ENCODE results near the gene ARHGEF4.

The ARHGEF4 gene

DNA sequence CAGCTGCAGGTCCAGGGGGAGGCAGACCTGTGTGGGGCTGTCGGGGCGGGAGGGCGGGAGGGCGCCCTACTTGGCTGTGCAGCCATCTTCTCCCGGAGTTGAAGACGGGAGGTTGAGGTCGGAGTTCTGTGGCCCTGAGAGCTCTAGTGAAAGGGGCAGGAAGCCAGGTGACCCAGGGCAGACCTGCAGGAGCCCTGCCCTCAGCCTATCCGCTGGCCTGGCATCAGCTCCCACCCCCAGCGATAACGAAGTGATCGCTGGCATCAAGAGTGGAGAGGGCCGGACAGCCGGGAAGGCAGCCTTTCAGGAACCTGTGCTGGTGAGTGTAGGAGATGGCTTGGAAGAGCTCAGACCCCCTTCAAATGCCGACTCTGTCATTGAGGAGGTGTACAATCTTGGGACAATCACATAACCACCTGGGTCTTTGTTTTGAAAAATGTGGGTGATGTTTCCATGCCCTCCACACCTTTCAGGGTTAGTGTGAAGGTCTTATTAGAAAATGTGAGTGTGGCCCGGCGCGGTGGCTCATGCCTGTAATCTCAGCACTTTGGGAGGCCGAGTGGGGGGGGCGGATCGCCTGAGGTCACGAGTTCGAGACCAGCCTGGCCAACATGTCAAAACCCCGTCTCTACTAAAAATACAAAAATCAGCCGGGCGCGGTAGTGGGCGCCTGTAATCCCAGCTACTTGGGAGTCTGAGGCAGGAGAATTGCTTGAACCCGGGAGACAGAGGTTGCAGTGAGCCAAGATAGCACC lies 1.3 kb downstream of the ARHGEF4 start:
- H3K4me3 Mint-ChIP-seq: no peak overlapping the region
- DNase-seq: no peak
- H3K27me3 Mint-ChIP-seq: peaks cover 89% of the 10 kb centered on the region

DNA sequence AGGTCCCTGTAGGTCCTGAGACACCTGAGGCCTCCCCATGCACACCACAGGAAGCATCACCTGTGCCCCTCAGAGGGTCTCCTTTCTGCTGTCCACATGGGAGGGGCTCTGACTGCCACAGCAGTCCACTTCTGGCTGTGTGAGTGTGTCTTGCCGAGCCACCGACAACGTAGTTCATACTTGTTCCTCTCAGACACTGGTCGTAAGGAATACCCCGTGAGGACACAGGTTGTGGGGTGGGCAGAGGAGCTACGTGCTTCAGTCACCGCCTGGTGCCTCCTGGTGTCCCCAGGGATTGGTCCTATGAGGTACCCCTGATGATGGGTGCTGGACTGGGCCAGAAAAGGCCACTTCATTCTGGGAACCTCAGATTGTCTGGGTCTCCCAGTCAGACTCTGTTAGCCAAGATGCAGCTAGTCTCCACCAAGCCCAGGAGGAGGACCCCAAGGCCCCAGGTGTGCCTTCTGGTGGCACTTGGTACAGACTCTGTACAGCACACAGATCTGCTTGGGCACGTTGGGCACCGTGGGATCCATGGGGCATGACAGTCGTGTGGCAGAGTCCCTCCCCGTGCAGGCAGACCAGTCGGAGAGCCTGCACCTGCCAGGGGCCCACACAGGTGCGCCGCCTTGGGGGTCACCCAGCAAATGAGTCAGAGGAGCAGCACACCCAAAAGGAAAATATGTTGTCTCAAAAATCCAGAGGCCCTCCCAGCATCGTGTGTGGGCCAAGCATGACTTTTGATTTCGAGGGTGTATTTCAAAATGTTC lies 2.5 kb downstream of the ARHGEF4 start:
- H3K4me3 Mint-ChIP-seq: no peak overlapping the region
- DNase-seq (no peak), ATAC-seq (peak; percentile 11)
- H3K9me3 Mint-ChIP-seq: no peaks in the 10 kb centered on the region
- peak overlapping the region in 1 of 2 donors; percentile 63 for H3K27ac Mint-ChIP-seq
- no peaks in the 10 kb centered on the region for H3K4me1 Mint-ChIP-seq
- peaks cover 90% of the 10 kb centered on the region for H3K27me3 Mint-ChIP-seq

More for the DNA sequence above, 1.3 kb downstream of the ARHGEF4 start:
- Mint-ChIP-seq H3K4me1 (no peaks in the 10 kb centered on the region), H3K27ac (no peak overlapping the region), H3K9me3 (no peaks in the 10 kb centered on the region)
- no peak for ATAC-seq

- H3K27me3 Mint-ChIP-seq: peaks cover 76% of the 10 kb centered on the region
- H3K27ac Mint-ChIP-seq: no peak overlapping the region
- no peaks in the 10 kb centered on the region for H3K4me1 Mint-ChIP-seq
- H3K9me3 Mint-ChIP-seq: no peaks in the 10 kb centered on the region
- no peak overlapping the region for H3K4me3 Mint-ChIP-seq
- DNase-seq: no peak
- no peak for ATAC-seq
Observed at GRCh38 chr2:130840506-130840905, 3.8 kb downstream of the ARHGEF4 start.

- Mint-ChIP-seq H3K4me1 (no peaks in the 10 kb centered on the region), H3K27ac (no peak overlapping the region), H3K4me3 (no peak overlapping the region), H3K27me3 (peaks cover 63% of the 10 kb centered on the region), H3K9me3 (no peaks in the 10 kb centered on the region)
- DNase-seq (no peak), ATAC-seq (no peak)
Observed at GRCh38 chr2:130841741-130842365, 5.1 kb downstream of the ARHGEF4 start.

- H3K4me3 Mint-ChIP-seq: no peak overlapping the region
- no peak for DNase-seq
- ATAC-seq: no peak
Observed at GRCh38 chr2:130842770-130843169, 6.1 kb downstream of the ARHGEF4 start.

DNA sequence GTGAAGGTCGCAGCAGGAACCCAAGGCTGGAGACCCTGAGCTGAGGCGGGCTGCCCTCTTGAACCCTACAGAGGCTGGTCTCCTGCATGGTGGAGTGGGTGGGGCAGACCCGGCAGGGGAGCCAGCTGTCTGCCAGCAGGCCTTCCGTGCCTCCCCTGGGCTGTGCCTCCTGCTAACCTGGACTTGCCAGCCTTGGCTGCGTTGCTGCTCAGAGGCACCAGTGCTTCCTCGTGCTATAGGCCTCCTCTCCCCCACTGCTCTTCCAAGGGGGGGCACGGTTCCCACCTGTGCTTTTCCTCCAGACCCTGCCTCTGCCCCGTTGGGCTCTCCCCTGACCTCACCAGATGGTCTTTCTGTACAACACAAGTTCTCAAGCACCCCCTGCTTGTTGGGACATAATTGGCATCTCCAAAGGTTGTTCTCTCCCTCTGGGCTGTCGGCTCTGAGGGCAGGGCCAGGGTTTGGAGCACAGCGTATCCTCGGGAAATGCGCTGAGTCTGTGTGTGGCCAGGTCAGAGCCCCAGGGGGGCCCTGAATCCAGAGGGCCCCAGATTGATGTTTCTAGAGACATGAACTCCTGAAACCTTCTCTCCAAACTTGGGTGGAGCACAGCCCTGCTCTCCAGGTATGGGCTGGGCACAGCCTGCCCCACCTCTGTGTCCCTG lies 6.7 kb downstream of the ARHGEF4 start:
- Mint-ChIP-seq H3K27ac (no peak overlapping the region), H3K9me3 (no peaks in the 10 kb centered on the region), H3K27me3 (peaks cover 50% of the 10 kb centered on the region), H3K4me3 (no peak overlapping the region), H3K4me1 (no peaks in the 10 kb centered on the region)
- DNase-seq (no peak), ATAC-seq (no peak)

More at GRCh38 chr2:130842770-130843169, 6.1 kb downstream of the ARHGEF4 start:
- peak overlapping the region in 1 of 2 donors; percentile 13 for H3K27ac Mint-ChIP-seq
- H3K9me3 Mint-ChIP-seq: no peaks in the 10 kb centered on the region
- no peaks in the 10 kb centered on the region for H3K4me1 Mint-ChIP-seq
- H3K27me3 Mint-ChIP-seq: peaks cover 56% of the 10 kb centered on the region

GRCh38 chr2:130844161-130844560 lies 7.4 kb downstream of the ARHGEF4 start:
- no peak overlapping the region for H3K27ac Mint-ChIP-seq
- H3K4me3 Mint-ChIP-seq: no peak overlapping the region
- no peak for ATAC-seq
- H3K27me3 Mint-ChIP-seq: peaks cover 43% of the 10 kb centered on the region
- no peak for DNase-seq
- no peaks in the 10 kb centered on the region for H3K4me1 Mint-ChIP-seq
- H3K9me3 Mint-ChIP-seq: no peaks in the 10 kb centered on the region

DNA sequence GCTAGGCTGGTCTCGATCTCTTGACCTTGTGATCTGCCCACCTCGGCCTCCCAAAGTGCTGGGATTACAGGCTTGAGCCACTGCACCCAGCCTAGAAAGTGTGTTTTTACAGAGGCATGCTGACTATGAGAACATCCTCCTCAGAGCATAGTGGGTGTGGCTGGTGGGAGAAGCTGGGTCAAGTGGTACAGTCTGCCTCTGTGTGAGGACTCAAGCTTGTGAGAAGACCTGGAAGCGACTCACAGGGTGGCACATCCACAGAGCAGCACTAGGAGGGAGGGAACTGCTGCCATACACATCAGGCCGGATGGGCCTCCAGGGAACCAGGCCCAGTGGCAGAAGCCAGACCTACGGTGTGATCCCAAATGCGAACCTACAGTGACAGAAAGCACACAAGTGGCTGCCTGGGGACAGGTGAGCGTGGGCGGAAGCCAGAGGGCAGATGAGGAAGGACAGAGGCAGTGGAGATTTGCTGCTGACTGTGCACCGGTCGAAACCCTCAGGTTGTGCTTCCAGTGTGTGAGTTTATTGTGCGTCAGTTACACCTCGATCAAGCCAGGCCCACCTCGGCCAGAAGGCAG lies 8.9 kb downstream of the ARHGEF4 start:
- Mint-ChIP-seq H3K27me3 (peaks cover 28% of the 10 kb centered on the region), H3K4me1 (no peaks in the 10 kb centered on the region), H3K4me3 (no peak overlapping the region), H3K9me3 (no peaks in the 10 kb centered on the region), H3K27ac (no peak overlapping the region)
- no peak for DNase-seq
- ATAC-seq: no peak

GRCh38 chr2:130846233-130846632 lies 9.5 kb downstream of the ARHGEF4 start:
- DNase-seq: no peak
- Mint-ChIP-seq H3K27me3 (peaks cover 27% of the 10 kb centered on the region), H3K4me1 (no peaks in the 10 kb centered on the region), H3K27ac (no peak overlapping the region), H3K4me3 (no peak overlapping the region), H3K9me3 (no peaks in the 10 kb centered on the region)
- no peak for ATAC-seq

DNA sequence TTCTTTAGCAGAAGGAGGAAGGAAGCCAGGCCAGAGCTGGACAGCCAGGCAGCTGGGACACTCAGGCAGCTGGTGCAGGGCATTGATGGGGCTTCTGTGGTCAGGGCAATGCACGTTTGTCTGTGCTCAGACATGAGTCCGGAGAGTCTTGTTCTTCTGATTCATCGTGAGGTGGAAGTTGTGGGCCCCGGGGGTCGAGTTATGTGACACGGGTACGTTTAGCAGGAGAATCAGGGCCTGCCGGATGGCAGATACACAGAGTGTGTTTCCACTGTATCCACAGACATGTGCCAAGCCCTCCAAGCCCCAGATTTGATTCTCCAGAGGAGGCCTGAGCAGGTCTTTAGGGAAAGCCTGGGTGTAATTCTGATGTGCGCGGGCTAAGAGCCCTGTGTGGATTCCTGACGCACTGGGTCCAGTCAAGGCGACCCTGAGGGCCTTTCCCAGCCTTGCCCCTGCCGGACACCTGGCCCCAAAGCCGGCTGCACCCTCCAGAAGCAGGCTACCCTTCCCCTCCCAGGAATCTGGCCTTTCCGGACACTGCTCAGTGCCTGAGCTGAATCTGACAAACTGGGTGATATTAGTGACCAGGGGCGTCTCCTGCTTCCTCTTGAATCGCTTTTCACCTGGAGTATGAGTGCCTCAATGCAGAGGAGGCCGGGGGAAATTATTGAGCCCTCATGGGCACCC lies 10.1 kb downstream of the ARHGEF4 start:
- Mint-ChIP-seq H3K27ac (no peak overlapping the region), H3K9me3 (no peaks in the 10 kb centered on the region), H3K4me3 (no peak overlapping the region), H3K4me1 (no peaks in the 10 kb centered on the region), H3K27me3 (peaks cover 24% of the 10 kb centered on the region)
- DNase-seq (no peak), ATAC-seq (no peak)

DNA sequence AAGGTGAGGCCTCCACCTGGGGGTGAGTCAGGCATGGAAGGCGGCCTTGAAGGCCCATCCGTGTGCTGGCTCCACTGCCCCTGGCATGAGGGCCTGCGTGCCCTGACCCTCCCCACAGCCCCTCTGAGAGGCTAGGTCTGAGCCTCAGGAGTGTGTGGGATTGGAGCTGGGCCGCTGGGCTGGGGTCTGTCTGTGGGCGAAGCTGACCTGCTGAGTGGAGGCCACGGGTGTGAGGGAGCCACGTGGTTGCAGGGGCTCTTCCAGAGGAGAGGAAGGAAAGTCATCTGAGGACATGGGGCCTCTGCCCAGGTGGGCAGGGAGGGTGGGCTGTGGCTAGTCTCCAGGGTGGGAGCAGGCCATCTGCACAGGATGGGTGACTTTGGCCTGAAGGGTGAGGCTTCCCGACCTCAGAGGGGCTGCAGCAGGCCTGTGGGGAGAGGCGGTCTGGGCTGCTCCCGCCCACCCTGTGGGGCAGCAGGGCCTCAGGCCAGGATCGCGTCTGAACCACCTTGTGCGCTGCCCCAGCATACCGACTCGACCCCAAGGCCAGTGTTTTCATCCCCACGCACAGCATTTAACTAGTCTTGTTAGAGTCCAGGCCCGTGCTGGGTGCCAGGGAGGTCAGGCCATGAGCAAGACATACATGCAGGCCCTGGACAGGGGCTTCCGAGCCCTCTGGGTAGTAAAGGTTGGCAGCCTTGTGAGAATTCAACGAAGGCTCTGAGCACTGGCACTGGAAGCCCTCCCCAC lies 11.2 kb downstream of the ARHGEF4 start:
- no peak for DNase-seq
- Mint-ChIP-seq H3K4me3 (no peak overlapping the region), H3K4me1 (no peaks in the 10 kb centered on the region), H3K9me3 (no peaks in the 10 kb centered on the region), H3K27ac (no peak overlapping the region), H3K27me3 (peaks cover 16% of the 10 kb centered on the region)
- ATAC-seq: peak; percentile 11

DNA sequence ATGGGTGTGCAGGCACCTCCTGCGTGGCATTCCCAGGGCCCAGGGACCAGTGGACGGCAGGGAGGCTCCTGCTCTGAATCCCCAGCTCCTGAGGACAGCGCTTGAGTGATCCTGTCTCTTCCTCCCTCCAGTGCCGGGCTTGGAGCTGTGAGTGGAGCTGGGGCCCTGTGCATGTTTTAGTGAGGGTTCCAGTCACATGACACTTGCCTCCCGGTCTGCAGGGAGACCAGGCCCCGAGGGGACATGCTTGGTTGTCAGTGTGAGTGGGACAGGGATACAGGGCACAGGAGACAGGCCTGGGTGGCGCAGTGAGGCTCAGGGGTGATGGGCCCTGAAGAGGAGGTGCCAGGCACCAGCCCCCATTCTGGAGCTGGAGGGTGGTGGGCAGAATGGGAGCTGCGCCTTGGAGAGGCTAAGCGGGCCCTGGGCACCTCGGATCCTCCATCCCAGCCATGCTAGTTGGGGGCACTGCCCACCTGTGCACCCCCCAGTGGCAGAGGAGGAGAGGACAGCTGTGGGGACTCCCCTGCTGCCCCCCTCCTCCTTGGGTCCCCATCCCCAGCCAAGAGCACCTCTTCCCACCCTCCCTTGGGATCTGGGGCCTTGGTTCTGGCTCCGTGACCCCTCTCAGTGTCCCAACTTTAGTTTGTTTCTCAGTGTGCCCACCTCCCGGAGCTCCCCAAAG lies 12.0 kb downstream of the ARHGEF4 start:
- no peak for DNase-seq
- peaks cover 8% of the 10 kb centered on the region for H3K27me3 Mint-ChIP-seq
- H3K4me3 Mint-ChIP-seq: no peak overlapping the region
- no peaks in the 10 kb centered on the region for H3K4me1 Mint-ChIP-seq
- no peak overlapping the region for H3K27ac Mint-ChIP-seq
- no peak for ATAC-seq
- H3K9me3 Mint-ChIP-seq: no peaks in the 10 kb centered on the region

- H3K4me1 Mint-ChIP-seq: no peaks in the 10 kb centered on the region
- H3K9me3 Mint-ChIP-seq: no peaks in the 10 kb centered on the region
- DNase-seq (no peak), ATAC-seq (no peak)
- H3K27me3 Mint-ChIP-seq: peaks cover 6% of the 10 kb centered on the region
- H3K4me3 Mint-ChIP-seq: no peak overlapping the region
- H3K27ac Mint-ChIP-seq: peak overlapping the region in 1 of 2 donors; percentile 52
Observed at GRCh38 chr2:130849896-130850787, 13.4 kb downstream of the ARHGEF4 start.
